GM23248 (cell line): ENCODE data around the gene PHLPP2.

Source experiments
- EZH2 ChIP-seq: fragments of 200-600 bp; sonication (generic); IDR thresholded peaks from 2 replicates; pipeline ENCODE4 v1.6.1; 2018; ENCODE audit warnings: antibody characterized with exemption, mild to moderate bottlenecking; ENCODE audit not compliant: insufficient read depth, poor library complexity, severe bottlenecking
- EZH2phosphoT487 ChIP-seq: fragments of 200-600 bp; sonication (generic); IDR thresholded peaks from 2 replicates; pipeline ENCODE4 v1.6.1; 2018; ENCODE audit warnings: antibody characterized with exemption, moderate library complexity, mild to moderate bottlenecking, low read depth; ENCODE audit not compliant: insufficient read depth

- TF ChIP-seq EZH2phosphoT487 (no peak), EZH2 (no peak)
Measured at GRCh38 chr16:71761097-71761496, 36.6 kb upstream of the PHLPP2 start.
